Fibroblast of skin of left quadriceps (primary cell): Measurements from ENCODE around the gene CLP1.
A peak's percentile ranks its signal among the peaks of the same experiment; 100 is the strongest.

Experiments used
- DNase-seq, 2 experiments: peaks; one replicate each; pipeline ENCODE4 v3.0.0-alpha.2; 2013; ENCODE audit warnings: low read depth in 2 of 2

Gene CLP1

GRCh38 chr11:57657194-57658022 lies at the start of gene CLP1:
Gene CLP1 (plus strand): TSS chr11:57657762. CDS start chr11:57659477, 1,715 bp downstream.
- DNase-seq = peak; percentile 96 to 97

- no peak for DNase-seq
Measured at GRCh38 chr11:57610170-57610569, 47.4 kb upstream of the CLP1 start.

GRCh38 chr11:57614234-57614772 lies 43.3 kb upstream of the CLP1 start:
- no peak for DNase-seq

- DNase-seq = no peak
Measured at GRCh38 chr11:57615308-57615707, 42.3 kb upstream of the CLP1 start.

- DNase-seq = no peak
Measured at GRCh38 chr11:57616595-57616994, 41.0 kb upstream of the CLP1 start.

- no peak for DNase-seq
Measured at GRCh38 chr11:57618438-57618837, 39.1 kb upstream of the CLP1 start.

GRCh38 chr11:57619331-57619730 lies 38.2 kb upstream of the CLP1 start:
- DNase-seq = no peak

GRCh38 chr11:57620467-57620866 lies 37.1 kb upstream of the CLP1 start:
- DNase-seq = no peak

GRCh38 chr11:57622263-57622662 lies 35.3 kb upstream of the CLP1 start:
- no peak for DNase-seq

- DNase-seq = no peak
Measured at GRCh38 chr11:57624864-57625263, 32.7 kb upstream of the CLP1 start.

GRCh38 chr11:57626895-57627294 lies 30.7 kb upstream of the CLP1 start:
- no peak for DNase-seq

- DNase-seq = no peak
Measured at GRCh38 chr11:57630171-57630570, 27.4 kb upstream of the CLP1 start.

GRCh38 chr11:57632116-57632515 lies 25.4 kb upstream of the CLP1 start:
- DNase-seq = no peak

GRCh38 chr11:57633394-57634070 lies 24.0 kb upstream of the CLP1 start:
- DNase-seq = no peak

GRCh38 chr11:57634311-57634710 lies 23.3 kb upstream of the CLP1 start:
- no peak for DNase-seq

GRCh38 chr11:57635246-57635645 lies 22.3 kb upstream of the CLP1 start:
- no peak for DNase-seq

- DNase-seq = no peak
Measured at GRCh38 chr11:57637626-57638004, 19.9 kb upstream of the CLP1 start.

- peak; percentile 76 to 77 for DNase-seq
Measured at GRCh38 chr11:57638005-57638781, 19.4 kb upstream of the CLP1 start.

GRCh38 chr11:57638811-57639320 lies 18.7 kb upstream of the CLP1 start:
- DNase-seq = no peak

- peak; percentile 84 to 85 for DNase-seq
Measured at GRCh38 chr11:57639321-57640067, 18.1 kb upstream of the CLP1 start.
